Neural cell (in vitro differentiated cells): ENCODE results near the gene RAP1GAP2. TPM values are rescaled to one million over a fixed set of nuclear protein-coding genes. Genes with fewer than 3 reads are reported as not detected.

ENCODE experiments used
- H2AFZ ChIP-seq: fragments of 200-600, 300-800 bp; sonication (generic), shearing (Covaris generic); 2 replicates; pipeline ENCODE4 v1.6.0; 2014; ENCODE audit warnings: low read depth, mild to moderate bottlenecking, antibody characterized with exemption, low read length, moderate library complexity
- H3F3A ChIP-seq: fragments of 200-600 bp; shearing (Covaris generic); 2 replicates; pipeline ENCODE4 v1.6.1; 2016; ENCODE audit warnings: mild to moderate bottlenecking, moderate library complexity, mixed read lengths, antibody characterized with exemption, low read length; ENCODE audit not compliant: insufficient read depth, poor library complexity, severe bottlenecking
- H3K27ac ChIP-seq: fragments of 200-600, 300-800 bp; sonication (generic), shearing (Covaris generic); 2 replicates; pipeline ENCODE4 v1.5.1; 2014; ENCODE audit warnings: mild to moderate bottlenecking, low read length, moderate library complexity
- H3K27me3 ChIP-seq: fragments of 300-800, 200-600 bp; sonication (generic), shearing (Covaris generic); 2 replicates; pipeline ENCODE4 v1.6.0; 2014; ENCODE audit warnings: mild to moderate bottlenecking, low read depth, low read length, moderate library complexity; ENCODE audit not compliant: insufficient read depth
- H3K36me3 ChIP-seq: fragments of 300-800, 200-600 bp; sonication (generic), shearing (Covaris generic); 2 replicates; pipeline ENCODE4 v1.5.1; 2014; ENCODE audit warnings: mild to moderate bottlenecking, antibody characterized with exemption, low read length, moderate library complexity; ENCODE audit not compliant: insufficient read depth
- H3K4me2 ChIP-seq: fragments of 300-800, 200-600 bp; sonication (generic), shearing (Covaris generic); 2 replicates; pipeline ENCODE4 v1.6.0; 2014; ENCODE audit warnings: mild to moderate bottlenecking, low read length
- H3K4me3 ChIP-seq: fragments of 300-800, 200-600 bp; sonication (generic), shearing (Covaris generic); 2 replicates; pipeline ENCODE4 v1.5.1; 2014; ENCODE audit warnings: mild to moderate bottlenecking, low read length, moderate library complexity
- H3K79me2 ChIP-seq: fragments of 200-600 bp; shearing (Covaris generic); replicated peaks from 2 replicates; pipeline ENCODE4 v1.6.0; 2014; ENCODE audit warnings: mild to moderate bottlenecking, low read length, moderate library complexity; ENCODE audit not compliant: insufficient read depth
- H3K9ac ChIP-seq: fragments of 300-800, 200-600 bp; sonication (generic), shearing (Covaris generic); 2 replicates; pipeline ENCODE4 v1.6.1; 2016; ENCODE audit warnings: mild to moderate bottlenecking, low read length, mixed read lengths
- H3K9me2 ChIP-seq: fragments of 200-600 bp; shearing (Covaris generic); 2 replicates; pipeline ENCODE4 v1.6.1; 2016; ENCODE audit warnings: mild to moderate bottlenecking, low read length, mixed read lengths; ENCODE audit not compliant: insufficient read depth
- H3K9me3 ChIP-seq: fragments of 200-600, 300-800 bp; sonication (generic), shearing (Covaris generic); 2 replicates; pipeline ENCODE4 v1.6.1; 2016; ENCODE audit warnings: mild to moderate bottlenecking, mixed run types, low read length, moderate library complexity, mixed read lengths
- H4K20me1 ChIP-seq: fragments of 200-600 bp; shearing (Covaris generic); 2 replicates; pipeline ENCODE4 v1.6.1; 2016; ENCODE audit warnings: mild to moderate bottlenecking, mixed run types; ENCODE audit not compliant: insufficient read depth
- EP300 ChIP-seq: fragments of 450-650 bp; conservative IDR thresholded peaks from 2 replicates; pipeline ENCODE4 v1.6.1; 2014; ENCODE audit warnings: antibody characterized with exemption, mild to moderate bottlenecking, moderate library complexity; ENCODE audit not compliant: poor library complexity, severe bottlenecking
- EZH2 ChIP-seq: fragments of 200-600, 300-800 bp; shearing (Covaris generic), sonication (generic); IDR thresholded peaks from 2 replicates; pipeline ENCODE4 v1.6.1; 2014; ENCODE audit warnings: antibody characterized with exemption, low read length, borderline replicate concordance, mild to moderate bottlenecking; ENCODE audit not compliant: insufficient read depth, poor library complexity, severe bottlenecking
- MXI1 ChIP-seq: fragments of 450-650 bp; conservative IDR thresholded peaks from 2 replicates; pipeline ENCODE4 v1.6.1; 2014; ENCODE audit warnings: antibody characterized with exemption, mild to moderate bottlenecking; ENCODE audit not compliant: poor library complexity, severe bottlenecking
- POLR2AphosphoS5 ChIP-seq: IDR thresholded peaks from 2 replicates; pipeline ENCODE4 v1.6.1; 2012
- RAD21 ChIP-seq: fragments of 450-650 bp; conservative IDR thresholded peaks from 2 replicates; pipeline ENCODE4 v1.6.1; 2014; ENCODE audit warnings: antibody characterized with exemption, mild to moderate bottlenecking, moderate library complexity
- SMC3 ChIP-seq: fragments of 450-650 bp; conservative IDR thresholded peaks from 2 replicates; pipeline ENCODE4 v1.6.1; 2014; ENCODE audit warnings: antibody characterized with exemption, mild to moderate bottlenecking, moderate library complexity; ENCODE audit not compliant: poor library complexity
- TAF1 ChIP-seq: IDR thresholded peaks from 2 replicates; pipeline ENCODE4 v1.6.1; 2012; ENCODE audit warnings: low read depth
- polyA plus RNA-seq: library from polyadenylated mRNA; depleted of rRNA; stranded (reverse); fragments of >200 nt; gene quantifications from 2 replicates; pipeline ENCODE4 v1.2.3, GENCODE V29; 2014
- TF ChIP-seq, protein P1 (sequence below): IDR thresholded peaks from 2 replicates; pipeline ENCODE4 v1.6.1; 2012; ENCODE audit warnings: borderline replicate concordance
- TF ChIP-seq, protein P2 (sequence below): fragments of 450-650 bp; IDR thresholded peaks from 2 replicates; pipeline ENCODE4 v1.5.1; 2014; ENCODE audit warnings: antibody characterized with exemption, mild to moderate bottlenecking, moderate library complexity; ENCODE audit not compliant: poor library complexity, severe bottlenecking

RAP1GAP2 gene
- polyA plus RNA-seq, 1 donor from 2014 or later, result 14.8 TPM

DNA sequence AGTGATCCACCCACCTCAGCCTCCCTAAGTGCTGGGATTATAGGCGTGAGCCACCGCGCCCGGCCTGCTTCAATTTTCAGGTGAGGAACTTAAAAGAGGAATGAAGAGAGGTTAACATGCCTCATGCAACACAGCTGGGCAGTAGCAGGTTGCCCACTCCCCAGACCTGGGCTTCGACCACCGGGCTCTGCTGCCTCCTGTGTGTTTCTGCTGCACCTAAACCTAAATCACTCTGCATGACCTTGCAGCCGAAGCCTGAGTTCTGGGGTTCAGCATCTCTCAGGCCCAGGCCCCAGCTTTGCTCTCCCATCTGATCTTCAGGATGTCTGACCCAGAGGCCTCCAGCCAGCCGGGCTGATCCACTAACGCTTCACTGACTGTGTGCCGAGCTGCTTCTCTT is 154.6 kb downstream of the RAP1GAP2 start:
- no peaks in the 10 kb centered on the region for H3K9me3 ChIP-seq
- H3K4me3 ChIP-seq, result no peak overlapping the region
- TF ChIP-seq MXI1, result no peak
- no peak for TF ChIP-seq EP300
- TF ChIP-seq, protein P1, sequence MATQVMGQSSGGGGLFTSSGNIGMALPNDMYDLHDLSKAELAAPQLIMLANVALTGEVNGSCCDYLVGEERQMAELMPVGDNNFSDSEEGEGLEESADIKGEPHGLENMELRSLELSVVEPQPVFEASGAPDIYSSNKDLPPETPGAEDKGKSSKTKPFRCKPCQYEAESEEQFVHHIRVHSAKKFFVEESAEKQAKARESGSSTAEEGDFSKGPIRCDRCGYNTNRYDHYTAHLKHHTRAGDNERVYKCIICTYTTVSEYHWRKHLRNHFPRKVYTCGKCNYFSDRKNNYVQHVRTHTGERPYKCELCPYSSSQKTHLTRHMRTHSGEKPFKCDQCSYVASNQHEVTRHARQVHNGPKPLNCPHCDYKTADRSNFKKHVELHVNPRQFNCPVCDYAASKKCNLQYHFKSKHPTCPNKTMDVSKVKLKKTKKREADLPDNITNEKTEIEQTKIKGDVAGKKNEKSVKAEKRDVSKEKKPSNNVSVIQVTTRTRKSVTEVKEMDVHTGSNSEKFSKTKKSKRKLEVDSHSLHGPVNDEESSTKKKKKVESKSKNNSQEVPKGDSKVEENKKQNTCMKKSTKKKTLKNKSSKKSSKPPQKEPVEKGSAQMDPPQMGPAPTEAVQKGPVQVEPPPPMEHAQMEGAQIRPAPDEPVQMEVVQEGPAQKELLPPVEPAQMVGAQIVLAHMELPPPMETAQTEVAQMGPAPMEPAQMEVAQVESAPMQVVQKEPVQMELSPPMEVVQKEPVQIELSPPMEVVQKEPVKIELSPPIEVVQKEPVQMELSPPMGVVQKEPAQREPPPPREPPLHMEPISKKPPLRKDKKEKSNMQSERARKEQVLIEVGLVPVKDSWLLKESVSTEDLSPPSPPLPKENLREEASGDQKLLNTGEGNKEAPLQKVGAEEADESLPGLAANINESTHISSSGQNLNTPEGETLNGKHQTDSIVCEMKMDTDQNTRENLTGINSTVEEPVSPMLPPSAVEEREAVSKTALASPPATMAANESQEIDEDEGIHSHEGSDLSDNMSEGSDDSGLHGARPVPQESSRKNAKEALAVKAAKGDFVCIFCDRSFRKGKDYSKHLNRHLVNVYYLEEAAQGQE, result no peak
- TF ChIP-seq SMC3, result no peak
- no peaks in the 10 kb centered on the region for H3K9me2 ChIP-seq
- no peaks in the 10 kb centered on the region for H3F3A ChIP-seq
- no peaks in the 10 kb centered on the region for H3K79me2 ChIP-seq
- H3K27me3 ChIP-seq, result no peaks in the 10 kb centered on the region
- H3K27ac ChIP-seq, result no peak overlapping the region
- H3K36me3 ChIP-seq, result no peaks in the 10 kb centered on the region
- H3K4me2 ChIP-seq, result no peak overlapping the region
- H2AFZ ChIP-seq, result no peak overlapping the region
- no peak overlapping the region for H3K9ac ChIP-seq
- H4K20me1 ChIP-seq, result no peaks in the 10 kb centered on the region

DNA sequence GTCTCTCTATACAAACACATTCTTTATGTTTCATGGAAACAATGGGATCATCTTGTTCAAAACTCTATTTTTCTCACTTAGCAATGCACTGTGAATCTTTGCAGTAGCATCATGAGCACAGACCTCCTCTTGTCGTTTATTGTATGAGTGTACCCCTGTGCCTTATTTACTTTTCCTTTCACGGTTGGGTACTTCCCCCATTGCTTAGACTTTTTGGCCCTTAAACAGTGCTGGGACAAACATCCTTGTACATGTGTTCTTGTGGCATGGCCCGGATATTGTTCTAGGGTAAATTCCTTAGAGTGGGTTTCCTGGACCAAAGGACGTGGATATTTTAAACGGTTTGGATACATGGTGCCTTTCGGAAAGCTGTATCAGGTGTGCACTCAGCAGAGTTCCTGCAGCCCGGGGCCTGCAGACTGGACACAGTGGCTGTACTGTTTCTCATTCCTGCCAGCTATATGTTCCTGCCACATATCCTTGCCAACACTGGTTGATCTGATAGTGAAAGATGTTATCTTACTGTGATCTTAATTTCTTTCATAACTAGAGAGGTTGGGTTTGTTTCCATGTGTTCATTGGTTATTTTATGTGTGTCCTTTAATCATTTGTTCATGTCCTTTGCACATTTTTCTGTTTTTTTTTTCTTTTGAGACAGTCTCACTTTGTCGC is 156.1 kb downstream of the RAP1GAP2 start:
- Histone ChIP-seq H3K4me3 (no peak overlapping the region), H3K9ac (no peak overlapping the region), H3K4me2 (no peak overlapping the region), H3K79me2 (no peaks in the 10 kb centered on the region), H3K27ac (no peak overlapping the region), H3K27me3 (no peaks in the 10 kb centered on the region), H3F3A (no peaks in the 10 kb centered on the region), H2AFZ (no peak overlapping the region), H4K20me1 (no peaks in the 10 kb centered on the region), H3K36me3 (no peaks in the 10 kb centered on the region), H3K9me2 (no peaks in the 10 kb centered on the region), H3K9me3 (no peaks in the 10 kb centered on the region)
- TF ChIP-seq, protein P1, result no peak
- TF ChIP-seq, protein P2, sequence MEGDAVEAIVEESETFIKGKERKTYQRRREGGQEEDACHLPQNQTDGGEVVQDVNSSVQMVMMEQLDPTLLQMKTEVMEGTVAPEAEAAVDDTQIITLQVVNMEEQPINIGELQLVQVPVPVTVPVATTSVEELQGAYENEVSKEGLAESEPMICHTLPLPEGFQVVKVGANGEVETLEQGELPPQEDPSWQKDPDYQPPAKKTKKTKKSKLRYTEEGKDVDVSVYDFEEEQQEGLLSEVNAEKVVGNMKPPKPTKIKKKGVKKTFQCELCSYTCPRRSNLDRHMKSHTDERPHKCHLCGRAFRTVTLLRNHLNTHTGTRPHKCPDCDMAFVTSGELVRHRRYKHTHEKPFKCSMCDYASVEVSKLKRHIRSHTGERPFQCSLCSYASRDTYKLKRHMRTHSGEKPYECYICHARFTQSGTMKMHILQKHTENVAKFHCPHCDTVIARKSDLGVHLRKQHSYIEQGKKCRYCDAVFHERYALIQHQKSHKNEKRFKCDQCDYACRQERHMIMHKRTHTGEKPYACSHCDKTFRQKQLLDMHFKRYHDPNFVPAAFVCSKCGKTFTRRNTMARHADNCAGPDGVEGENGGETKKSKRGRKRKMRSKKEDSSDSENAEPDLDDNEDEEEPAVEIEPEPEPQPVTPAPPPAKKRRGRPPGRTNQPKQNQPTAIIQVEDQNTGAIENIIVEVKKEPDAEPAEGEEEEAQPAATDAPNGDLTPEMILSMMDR, result no peak
- TF ChIP-seq RAD21 (no peak), EZH2 (no peak), MXI1 (no peak), POLR2AphosphoS5 (no peak), SMC3 (no peak), TAF1 (no peak), EP300 (no peak)
